GM12865 (cell line): ENCODE data around the gene DPH2.

Experiments used
- DNase-seq: peaks from one replicate; pipeline ENCODE4 v3.0.0; 2010; ENCODE audit warnings: low read depth
- H3K4me3 ChIP-seq: 2 replicates; pipeline ENCODE4 v1.5.1; 2011; ENCODE audit warnings: mild to moderate bottlenecking, low read depth, low read length, control low read depth
- CTCF ChIP-seq: IDR thresholded peaks from 2 replicates; pipeline ENCODE4 v1.5.1; 2011; ENCODE audit warnings: low read length, control low read depth, low read depth, inconsistent platforms; ENCODE audit not compliant: insufficient read depth; ENCODE audit errors: missing control alignments

DPH2 gene

GRCh38 chr1:43982241-43982640 is 12.4 kb downstream of the DPH2 start:
- DNase-seq: no peak
- TF ChIP-seq CTCF: no peak
- H3K4me3 ChIP-seq: no peak overlapping the region

DNA sequence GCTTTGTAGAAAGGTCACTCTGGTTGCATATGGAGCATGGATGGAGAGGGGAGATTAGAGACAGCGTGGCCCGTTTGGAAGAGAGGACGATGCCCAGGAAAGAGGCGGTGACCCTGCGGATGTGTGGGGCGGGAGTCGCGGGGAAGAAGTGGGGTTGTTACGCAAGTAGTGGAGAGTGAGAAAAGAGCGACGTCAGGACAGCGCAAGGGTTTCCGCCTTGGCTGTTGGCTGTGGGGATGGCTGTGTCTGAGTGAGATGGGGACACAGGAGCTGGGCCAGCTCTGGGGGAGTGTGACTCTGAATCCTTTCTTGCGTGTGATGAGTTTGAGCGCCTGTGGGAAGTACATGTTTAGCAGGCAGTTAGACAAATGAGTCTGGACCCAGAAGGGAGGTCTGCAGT is 13.0 kb downstream of the DPH2 start:
- no peak overlapping the region for H3K4me3 ChIP-seq
- DNase-seq: no peak
- no peak for TF ChIP-seq CTCF

DNA sequence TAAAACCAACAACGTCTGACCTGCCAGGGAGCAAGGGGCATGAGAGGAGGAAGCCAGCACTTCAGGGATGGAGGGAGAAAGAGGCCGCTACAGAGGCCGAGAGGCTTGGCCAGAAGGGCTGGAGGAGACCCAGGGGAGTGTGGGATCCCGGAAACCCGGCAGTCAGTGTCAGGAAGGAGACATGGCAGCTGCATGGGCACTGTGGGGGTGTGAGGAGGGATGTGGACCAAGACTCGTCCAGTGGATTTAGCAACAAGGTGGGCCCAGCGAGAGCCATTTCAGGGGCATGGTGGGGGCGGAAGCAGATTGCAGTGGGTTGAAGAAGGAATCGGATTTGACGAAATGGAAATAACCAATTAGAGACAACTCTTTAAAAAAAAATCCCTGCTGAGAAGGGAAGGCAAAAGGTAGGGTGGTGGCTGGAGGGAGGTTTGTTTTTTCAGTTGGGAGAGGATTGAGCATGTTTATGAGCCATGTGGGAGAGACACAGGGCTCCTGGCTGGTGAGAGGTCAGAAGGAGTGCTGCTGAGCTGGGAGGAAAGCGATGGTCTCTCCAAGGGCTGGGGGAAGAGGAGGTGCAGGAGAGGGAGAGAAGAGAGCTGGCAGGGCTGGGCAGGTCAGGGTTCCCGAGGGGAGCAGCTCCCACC is 13.6 kb downstream of the DPH2 start:
- no peak for DNase-seq
- no peak overlapping the region for H3K4me3 ChIP-seq
- no peak for TF ChIP-seq CTCF

- DNase-seq: no peak
- no peak overlapping the region for H3K4me3 ChIP-seq
- no peak for TF ChIP-seq CTCF
These were observed 15.0 kb downstream of the DPH2 start for GRCh38 chr1:43984855-43985254.

- no peak overlapping the region for H3K4me3 ChIP-seq
- DNase-seq: no peak
- TF ChIP-seq CTCF: no peak
These were observed 16.3 kb downstream of the DPH2 start for GRCh38 chr1:43985984-43986595.

DNA sequence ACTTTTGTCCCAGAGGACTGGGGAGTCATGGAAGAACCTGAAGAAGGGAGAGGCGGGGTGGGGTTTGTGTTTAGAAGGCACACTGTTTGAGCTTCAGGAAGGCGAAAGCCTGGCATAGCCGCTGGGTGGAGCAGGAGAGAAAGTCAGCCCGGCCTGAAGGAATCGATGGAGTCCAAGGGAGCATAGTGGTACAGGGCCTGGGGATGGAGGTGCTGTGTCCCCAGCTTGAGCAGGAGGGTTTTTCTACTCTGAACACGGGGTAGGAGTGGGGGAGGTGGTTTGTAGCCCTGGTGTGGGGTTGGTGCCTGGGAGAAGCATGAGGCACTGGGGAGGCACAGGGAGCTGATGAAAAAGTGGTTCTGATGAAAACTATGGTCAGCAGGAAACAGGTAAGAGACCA is 16.9 kb downstream of the DPH2 start:
- TF ChIP-seq CTCF: no peak
- no peak overlapping the region for H3K4me3 ChIP-seq
- DNase-seq: no peak
